GM18870 (cell line): Measurements from ENCODE around the gene PRPF6.
"Not testable (repeated sequence)": the region's sequence is repeated elsewhere in the genome, so short reads cannot be mapped to it uniquely, and the experiment has no call there.

Experiments
- ATAC-seq: cut with Tn5 transposase; IDR thresholded peaks from one replicate; pipeline ENCODE4 v1.9.1; 2021; ENCODE audit warnings: moderate library complexity; ENCODE audit not compliant: unreplicated experiment

PRPF6 gene

DNA sequence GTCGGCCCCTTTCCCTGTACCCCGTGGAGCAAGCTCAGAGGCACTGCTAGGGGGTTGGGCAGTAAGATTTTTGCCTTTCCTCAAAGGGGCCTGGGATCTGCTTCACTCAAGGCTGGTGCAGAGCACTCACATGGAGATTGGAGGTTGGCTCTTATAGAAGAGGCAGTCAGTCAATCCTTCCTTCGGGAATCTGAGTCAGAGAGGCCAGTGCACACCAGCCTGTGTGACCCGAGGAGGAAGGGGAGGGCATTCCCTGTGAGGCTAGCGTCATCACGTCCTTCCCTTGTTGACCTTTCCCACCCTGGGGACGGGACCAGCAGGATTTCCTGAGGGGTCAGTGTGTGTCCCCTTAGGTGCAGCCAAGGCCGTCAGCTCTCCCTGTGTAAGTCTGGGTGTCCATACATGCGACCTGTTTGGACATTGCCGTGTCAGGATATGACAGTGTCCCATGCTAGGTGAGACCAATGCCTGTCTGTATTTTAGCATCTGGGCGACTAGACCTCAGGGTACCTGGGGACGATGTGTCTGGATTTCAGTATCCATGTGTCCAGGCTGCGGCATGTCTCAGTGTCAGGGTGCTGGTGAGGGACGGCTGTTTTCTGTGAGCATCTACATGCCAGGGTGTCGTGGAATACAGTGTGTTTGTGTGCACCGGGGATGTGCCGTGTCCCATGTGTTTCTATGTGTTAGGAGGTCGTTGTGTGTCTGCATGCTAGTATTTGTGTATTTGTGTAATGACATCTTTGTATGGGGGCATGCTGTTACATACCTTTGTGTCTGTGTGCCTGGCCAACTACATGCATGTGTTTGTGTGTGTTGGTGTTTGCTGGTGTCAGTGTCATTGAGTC, 8.4 kb upstream of the PRPF6 start:
- ATAC-seq = no peak

DNA sequence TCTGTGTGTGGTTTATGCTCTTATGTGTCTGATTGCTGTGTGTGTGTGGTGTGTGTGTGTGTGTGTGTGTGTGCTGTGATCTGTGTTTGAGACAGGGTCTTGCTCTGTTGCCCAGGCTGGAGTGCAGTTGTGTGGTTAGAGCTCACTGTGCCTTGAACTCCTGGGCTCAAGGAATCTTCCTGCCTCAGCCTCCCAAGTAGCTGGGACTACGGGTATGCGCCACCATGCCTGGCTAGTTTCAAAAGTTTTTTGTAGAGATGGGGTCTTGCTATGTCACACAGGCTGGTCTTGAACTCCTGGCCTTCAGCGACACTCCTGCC, 7.8 kb upstream of the PRPF6 start:
- ATAC-seq = no peak

DNA sequence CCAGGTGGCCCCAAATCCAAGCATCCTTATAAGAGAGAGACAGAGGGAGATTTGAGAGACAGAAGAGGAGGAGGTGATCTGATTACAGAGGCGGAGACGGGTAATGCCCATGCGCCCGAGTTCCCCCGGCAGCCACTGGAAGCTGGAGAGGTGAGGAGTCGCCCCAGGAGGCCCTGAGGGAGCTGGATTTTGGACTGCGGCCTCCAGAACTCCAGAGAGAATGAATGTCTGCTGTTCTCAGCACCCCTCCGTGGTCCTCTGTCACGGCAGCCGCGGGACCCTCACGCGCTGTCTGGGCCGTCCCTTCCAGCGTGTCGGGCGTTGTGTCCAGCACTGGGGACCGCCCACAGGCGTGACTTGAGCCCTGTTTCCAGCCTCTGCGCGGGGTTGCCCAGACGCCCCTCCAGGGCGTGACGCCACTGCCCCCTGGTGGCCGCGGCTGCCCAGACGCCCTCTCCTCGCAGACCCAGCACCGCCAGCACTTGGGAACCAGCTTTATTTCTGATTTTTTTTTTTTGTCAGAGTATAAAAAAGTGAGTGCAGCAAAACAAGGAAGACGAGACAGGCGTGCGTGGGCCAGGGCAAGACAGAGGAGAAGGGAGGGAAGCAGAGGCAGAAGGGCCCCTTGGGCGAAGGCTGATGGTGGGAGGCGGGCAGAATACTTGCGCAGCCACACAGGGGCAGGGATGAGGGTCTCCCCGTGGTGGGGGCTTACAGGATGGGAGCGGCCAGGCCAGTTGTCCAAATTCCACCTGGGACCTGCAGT, 7.1 kb upstream of the PRPF6 start:
- no peak for ATAC-seq

DNA sequence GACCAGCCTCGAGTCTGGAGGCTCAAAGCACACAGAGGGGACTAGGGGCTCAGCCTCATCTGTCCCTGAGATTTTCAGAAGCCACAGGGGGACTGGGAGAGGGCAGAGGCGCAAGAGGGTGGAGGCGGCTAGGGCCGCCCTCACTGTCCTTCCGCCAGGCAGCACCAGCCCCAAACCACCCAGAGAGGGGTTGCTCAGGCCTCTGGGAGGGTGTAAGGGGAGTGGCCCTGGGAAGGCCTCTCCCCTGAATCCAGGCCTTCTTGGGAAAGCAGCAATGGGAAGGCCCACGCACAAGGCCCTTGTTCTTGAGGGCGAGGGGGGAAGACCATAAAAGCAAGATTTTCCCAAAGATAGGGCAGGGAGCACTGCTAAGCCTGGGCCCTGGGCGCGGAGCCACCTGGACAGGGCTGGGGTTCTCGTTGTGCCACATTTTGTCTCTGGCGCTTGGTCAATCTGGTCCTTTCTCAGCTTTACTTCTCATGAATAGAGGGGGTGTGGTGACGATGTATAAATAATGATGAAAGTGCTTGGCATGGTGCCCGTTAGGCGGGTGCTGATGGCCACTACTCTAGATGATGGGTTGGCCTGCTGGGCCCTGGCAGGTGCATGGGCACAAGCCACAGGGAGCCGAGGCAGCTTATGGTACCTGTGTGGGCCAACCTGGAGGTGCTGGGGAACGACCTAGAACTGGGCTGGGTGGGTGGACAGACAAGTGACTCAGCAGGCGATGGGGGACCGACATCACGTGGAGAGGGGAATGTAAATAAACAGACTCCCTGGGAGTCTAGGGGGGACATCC, 6.3 kb upstream of the PRPF6 start:
- ATAC-seq = no peak

DNA sequence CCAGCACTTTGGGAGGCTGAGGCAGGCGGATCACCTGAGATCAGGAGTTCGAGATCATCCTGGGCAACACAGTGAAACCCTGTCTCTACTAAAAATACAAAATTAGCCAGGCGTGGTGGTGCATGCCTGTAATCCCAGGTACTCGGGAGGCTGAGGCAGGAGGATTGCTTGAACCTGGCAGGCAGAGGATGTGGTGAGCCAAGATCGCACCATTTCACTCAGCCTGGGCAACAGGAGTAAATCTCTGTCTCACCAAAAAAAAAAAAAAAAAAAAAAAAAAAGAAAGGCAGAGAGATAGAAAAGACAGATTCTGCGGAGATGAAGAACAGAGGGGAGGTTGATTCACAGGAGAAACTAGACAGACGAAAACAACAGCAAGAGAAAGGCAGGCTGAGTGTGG, 4.4 kb upstream of the PRPF6 start:
- ATAC-seq = not testable (repeated sequence)

DNA sequence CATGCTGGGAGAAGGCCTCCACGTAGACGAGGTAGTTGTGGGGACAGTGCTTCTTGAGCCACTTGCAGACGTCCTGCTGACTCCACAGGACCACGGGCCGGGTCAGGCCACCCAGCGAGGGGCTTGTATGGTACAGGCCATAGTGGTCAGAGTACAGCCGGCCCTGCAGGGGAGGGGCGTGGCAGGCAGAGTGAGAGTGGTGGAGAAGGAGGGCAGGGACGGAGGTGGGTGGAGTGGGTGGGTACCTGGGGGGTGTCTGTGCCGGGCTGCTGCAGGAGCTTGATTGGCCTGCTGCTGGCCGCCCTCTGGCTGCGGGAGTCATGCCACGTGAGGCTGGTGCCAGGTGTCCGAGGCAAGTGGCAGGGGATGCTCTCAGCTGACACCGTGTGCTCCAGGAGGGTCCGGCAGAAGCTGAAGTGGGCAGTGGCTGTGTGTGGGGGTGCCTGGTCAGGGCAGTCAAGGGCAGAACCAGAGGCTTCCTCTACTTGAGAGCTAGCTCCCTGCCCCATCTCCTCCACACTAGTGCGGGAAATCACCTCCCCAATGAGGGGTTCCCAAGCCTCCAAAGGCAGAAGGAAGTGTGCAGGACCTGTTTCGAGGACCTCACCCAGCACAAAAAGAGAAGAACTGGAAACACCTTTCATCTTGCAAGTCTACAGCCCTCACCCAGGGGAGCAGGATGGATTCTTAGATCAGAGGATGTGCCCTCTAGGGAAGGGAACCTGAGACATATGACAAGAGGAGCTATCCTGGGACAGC, 3.8 kb upstream of the PRPF6 start:
- no peak for ATAC-seq

DNA sequence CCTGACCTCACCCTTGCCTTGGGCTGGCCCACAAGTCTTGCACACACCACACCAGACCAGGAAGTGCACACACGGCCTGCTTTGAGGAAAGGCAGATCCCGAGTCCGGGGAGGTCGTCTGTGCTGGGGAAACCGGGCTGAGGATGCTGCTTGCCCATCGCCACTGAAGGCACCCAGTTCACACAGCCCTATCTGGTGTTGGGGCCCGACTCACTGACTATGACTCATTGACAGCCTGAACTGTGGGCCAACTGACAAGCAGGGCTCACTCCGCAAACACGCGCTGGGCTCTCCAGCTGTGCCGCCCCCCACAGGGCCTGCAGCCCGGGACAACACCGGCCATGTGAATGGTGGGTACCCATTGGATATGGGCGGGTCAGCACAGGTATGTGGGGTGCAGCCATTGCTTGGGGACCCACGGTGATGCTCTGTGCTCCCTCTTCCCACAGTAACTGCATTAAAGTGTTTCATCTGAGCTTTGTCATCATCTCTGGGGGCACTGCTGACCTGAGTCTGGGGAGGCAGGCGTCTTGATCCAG, 3.1 kb upstream of the PRPF6 start:
- no peak for ATAC-seq

DNA sequence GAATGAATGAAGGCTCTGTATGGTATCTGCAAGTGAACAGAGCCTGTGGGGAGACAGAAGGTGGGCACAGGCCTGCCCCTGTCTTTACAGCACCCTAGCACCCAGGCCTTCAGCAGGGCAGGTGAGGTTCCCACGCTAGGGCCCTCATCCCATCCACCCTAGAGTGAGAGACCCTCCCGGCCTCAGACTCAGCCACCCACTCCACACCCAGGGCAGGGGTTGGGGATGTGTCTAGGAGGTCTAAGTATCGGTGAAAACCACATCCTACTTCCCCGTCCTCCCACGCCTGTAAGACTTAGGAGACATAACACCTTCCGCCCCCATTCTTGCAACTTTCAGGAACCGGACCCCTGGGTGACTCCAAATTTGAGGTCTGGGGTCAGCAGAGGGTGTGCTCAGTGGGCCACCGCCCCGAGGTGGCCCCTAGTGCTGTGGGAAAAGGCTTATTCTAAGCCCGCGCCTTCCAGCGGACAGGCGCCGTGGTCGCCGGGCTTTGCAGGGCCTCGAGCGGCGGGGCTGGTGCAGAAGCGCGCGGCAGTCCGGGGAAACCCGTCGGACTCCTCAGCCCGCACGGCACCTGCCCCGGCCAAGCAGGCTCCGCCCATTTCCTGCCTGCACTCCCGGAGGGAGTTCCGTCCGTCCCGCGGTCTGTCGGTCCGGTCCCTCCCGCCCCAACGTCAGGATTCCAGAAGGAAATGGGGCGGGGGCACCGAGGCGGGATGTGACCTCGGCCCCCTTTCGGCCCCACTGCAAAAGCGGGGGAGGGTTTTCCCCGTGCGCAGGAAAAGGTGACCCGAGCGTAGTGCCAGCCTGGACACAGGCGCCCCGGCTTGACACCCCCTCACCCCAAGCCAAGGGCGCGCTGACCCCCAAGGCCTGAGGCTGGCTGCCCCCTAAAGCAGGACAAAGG, 2.4 kb upstream of the PRPF6 start:
- ATAC-seq = no peak

DNA sequence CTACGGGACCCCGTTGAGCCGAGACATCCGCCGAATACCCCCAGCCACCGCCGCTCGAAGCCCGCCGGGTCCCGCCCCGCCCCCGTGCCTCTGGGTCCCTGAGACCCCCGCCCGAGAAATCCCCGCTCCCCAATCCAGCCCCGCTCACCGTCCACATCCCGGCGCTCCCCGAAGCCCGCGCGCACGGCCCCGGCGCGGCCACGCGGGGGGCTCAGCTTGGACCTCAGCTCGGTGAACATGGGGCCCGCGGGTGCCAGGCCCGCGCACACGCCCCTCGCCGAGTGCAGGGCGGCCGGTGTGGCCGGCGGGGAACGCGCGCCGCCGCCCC, 1.7 kb upstream of the PRPF6 start:
- no peak for ATAC-seq

DNA sequence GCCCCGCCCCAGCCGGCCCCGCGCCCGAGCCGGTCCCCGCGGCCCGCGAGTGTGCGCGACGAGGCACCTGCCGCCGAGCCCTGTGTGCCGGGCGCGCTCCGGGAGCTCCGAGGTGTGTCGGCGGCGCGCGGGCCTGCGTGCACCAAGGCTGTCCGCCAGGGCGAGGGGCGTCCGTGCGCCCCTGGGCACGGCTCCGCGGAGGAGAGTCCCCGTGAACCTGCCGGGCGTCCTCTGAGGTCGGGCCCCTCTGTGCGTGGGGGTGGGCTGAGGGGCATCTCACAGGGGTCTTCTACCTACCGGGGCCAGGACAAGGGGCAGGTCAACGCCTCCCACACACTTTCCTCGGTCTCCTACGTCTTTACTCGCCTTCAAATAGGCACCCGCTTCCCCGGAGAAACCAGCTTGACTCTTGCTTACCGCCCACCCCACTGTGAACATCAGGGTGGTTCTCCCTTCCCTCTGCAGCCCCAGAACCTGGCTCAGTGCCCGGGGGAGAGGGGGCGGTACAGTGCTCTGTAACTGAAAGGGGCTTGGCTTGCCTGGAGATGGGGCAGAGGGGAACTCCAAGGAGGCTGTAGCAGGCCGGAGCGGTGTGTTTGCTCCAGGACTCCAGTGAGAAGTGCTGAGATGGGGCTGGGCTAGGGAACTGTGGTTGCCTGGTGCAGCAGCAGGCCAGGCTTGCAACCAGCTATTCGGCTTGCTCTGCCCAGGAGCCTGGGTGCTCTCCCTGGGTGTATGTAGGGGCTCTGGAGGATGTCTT, 1.2 kb upstream of the PRPF6 start, which contains the start of gene SAMD10:
Gene SAMD10, minus strand, starts transcription at position 86 of the 760 bp plus-strand sequence. CDS start 175 bp downstream, outside the sequence.
- no peak for ATAC-seq

DNA sequence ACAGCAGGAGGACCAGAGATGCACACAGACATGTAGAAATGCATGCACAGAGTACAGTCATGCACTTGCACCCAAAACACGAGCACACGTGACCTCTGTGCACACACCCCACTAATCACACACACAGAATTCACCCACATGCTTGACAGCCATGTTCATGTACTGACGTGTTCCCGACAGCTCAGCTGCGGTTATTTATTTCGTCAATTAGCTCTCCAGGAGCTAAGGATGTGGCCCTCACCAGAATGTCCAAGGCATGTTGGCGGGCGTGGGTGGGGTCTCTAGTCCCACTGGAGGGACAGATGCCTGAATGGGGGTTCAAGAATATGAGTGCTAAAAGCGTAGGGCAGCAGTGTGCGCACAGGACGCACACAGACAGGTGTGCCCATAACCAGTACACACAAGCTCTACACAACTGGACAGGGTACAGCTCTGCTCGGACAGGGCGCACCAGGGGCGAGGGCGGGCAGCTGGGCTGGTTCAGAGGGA, 571 bp upstream of the PRPF6 start:
- peak; percentile 8 for ATAC-seq

DNA sequence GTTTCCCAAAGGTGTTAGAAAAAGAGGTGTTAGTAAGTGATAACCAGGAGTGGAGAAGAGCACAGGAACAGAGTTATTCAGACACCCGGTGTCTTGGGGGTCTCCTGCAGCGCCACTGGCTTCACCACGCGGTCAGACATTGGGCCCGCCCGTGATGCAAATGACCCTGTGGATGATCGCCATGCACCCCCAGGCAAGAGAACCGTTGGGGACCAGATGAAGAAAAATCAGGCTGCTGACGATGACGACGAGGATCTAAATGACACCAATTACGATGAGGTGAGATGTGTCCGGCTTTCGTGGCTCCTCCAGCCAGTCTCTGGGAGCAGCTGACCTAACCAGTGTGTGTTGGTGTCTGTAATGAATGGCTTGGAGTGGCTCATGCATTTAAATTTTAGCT, 2.0 kb downstream of the PRPF6 start:
- no peak for ATAC-seq

DNA sequence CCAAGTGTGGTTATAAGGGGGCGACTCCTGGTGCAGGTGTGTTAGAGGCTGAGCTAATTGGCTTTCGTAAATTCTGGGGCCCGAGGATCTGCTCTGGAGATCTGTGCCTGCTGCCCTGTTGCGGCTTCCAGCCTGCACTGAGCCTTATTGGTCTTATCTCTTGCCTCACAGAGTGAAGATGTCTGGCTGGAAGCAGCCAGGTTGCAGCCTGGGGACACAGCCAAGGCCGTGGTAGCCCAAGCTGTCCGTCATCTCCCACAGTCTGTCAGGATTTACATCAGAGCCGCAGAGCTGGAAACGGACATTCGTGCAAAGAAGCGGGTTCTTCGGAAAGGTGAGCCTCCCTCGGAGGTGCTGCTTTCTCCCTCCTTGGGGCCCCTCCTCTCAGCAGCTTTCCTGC, 20.0 kb downstream of the PRPF6 start:
- ATAC-seq = no peak

DNA sequence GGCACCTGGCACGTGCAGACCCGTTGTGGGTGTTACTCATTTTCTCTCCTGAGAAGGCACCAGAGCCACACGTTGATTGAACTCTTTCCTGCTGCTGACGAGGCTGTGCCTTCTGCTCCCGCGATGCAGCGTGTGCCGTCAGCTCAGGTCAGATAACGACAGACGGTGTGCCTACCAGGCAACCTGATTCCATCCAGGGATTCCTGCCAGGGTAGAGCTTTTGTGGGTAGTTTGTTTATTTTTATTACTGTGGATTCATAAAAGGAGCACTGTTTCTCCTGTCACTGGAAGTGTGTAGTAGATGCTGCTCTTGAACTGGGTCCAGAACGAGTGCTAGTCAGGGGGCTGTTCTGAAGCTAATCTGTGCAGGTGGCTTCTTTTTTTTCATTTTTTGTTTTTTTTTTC, 20.7 kb downstream of the PRPF6 start:
- ATAC-seq = no peak

DNA sequence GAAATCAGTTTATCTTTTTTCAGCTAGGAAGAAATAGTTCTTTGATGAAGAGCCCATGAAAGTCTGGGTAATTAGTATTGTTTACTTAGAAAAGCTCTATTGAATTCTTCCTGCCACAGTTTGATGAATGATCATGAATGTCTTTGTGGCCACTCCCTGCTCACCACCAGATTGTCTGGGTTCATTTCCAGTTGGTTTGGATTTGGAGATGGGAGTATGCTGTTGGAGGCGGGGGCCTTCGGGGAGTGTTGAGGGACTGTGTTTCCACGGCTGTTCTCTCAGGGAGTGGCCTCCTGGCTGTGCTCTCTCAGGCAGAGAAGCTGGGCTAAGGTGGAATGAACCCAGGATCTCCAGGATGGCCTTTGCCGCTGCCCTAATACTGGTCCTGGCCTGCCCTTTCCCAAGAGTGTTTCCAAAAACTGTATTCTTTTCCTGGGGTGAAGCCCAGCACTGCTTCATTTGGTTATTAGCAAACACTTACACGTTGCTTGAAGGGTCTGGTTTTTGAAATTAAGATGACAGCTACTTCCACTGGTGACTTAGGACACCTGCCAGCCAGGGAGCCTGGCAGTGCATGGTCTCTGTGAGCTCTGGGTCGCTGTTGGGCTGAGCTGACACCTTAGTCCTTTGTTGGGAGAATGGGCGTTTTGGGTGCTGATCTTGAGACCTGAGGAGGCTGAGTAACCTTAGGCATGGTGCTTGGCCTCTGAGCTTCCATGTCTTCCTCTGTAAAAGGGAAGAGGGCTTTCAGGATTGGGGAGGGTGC, 23.2 kb downstream of the PRPF6 start:
- ATAC-seq = no peak

DNA sequence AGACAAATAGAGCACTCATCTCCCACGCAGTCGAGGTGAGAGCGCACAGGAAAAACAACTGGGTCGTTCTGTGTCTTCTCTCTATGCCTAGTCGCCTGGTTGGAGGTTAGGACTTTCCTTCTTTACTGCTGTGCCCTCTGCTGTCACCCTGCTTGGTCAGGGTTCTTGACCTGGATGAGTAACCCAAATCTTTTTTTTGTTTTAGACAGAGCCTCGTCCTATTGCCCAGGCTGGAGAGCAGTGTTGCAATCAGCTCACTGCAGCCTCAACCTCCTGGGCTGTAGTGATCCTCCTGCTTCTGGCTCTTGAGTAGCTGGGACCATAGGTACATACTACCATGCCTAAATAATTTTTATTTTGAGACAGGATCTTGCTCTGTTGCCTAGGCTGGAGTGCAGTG, 24.5 kb downstream of the PRPF6 start:
- no peak for ATAC-seq

DNA sequence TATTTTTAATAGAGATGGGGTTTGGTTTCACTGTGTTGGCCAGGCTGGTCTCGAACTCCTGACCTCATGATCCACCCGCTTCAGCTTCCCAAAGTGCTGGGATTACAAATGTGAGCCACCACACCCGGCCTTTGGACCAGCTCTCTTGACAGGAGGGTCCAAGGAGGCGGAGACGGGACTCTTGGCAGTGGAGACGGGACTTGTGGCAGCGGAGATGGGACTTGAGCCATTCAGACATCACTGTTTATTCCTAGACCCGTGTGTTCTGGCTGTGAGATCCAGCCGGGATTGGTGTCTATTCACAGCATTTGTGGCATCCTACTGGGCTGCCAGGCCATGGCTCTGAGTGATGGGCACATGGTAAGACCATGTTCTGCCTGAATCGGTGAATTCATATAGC, 25.6 kb downstream of the PRPF6 start:
- ATAC-seq = no peak

DNA sequence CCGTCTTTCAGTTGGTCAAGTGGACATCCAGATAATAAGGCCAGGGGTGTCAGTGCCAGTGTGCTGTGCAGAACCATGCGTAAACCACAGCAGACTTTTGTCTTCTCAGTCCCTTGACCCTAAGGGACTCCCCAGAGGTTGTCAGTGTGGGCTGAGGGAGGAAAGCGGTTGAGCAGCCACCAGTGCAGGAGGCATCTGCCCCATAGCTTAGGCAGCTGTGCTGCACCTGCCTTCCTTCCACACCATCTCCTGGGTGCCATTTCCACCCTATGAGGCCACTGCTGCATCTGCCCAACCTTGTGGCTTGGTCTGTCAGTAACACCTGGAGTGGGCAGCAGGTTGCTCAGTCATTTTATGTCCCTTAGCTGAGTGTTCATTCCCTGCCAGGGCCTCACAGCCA, 26.0 kb downstream of the PRPF6 start:
- no peak for ATAC-seq
